ENCODE data around the gene KLHL42.
A peak's percentile ranks its signal among the peaks of the same experiment; 100 is the strongest.
"Not testable (repeated sequence)": the region's sequence is repeated elsewhere in the genome, so short reads cannot be mapped to it uniquely, and the experiment has no call there.

Gene KLHL42

DNA sequence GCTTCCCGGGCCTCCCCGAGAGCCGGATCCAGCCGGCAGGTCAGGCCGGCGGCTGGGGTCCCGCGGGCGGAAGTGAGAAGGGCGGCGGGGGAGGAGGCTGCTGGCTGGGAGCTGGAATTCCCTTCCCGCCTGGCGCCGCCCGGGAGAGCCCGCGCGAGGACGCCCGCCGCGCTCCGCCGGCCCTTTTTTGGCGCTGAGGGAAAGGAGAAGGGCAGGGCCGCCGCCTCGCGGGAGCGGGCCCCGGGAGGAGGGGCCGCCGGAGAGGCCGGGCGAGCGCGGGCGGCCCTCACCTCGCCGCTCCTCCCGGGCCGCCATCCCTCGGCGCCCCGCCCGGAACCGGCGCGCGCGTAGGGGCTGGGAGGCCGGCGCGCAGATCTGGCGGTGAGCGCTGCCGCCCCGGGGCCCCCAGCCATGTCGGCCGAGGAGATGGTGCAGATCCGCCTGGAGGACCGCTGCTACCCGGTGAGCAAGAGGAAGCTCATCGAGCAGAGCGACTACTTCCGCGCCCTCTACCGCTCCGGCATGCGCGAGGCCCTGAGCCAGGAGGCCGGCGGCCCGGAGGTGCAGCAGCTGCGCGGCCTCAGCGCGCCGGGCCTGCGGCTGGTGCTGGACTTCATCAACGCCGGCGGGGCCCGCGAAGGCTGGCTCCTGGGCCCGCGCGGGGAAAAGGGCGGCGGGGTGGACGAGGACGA, at the start of gene KLHL42, which contains the start of gene MANSC4:
KLHL42 (plus strand) TSS at position 314 of the 692 bp plus-strand sequence; CDS start at position 412, 98 bp downstream.
MANSC4 (minus strand) TSS at position 317 of the 692 bp plus-strand sequence. CDS start 8,960 bp downstream, outside the sequence.
- DNase-seq (ENCODE audit: low read depth), result peak; percentile 83

DNA sequence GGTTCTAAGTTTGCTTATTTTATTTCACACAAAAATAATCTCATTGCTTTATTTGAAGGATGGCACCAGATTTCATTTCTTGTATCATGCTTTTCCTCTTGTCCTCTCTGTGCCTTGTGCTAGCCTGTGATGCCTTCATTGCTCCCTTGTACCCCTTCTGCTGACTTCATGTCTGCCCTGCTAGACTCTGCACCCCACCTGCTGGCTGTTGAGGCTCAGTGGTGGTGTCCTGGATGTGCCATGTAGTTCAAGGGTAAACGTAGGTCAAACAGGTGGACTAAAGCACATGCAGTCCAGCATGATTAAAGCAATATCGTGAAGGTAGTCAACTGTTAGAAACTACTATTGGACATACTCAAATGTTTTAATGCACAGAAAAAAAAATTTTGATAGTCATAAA, 47.8 kb upstream of the KLHL42 start:
- peak; percentile 28 for DNase-seq (ENCODE audit: low read depth)

DNA sequence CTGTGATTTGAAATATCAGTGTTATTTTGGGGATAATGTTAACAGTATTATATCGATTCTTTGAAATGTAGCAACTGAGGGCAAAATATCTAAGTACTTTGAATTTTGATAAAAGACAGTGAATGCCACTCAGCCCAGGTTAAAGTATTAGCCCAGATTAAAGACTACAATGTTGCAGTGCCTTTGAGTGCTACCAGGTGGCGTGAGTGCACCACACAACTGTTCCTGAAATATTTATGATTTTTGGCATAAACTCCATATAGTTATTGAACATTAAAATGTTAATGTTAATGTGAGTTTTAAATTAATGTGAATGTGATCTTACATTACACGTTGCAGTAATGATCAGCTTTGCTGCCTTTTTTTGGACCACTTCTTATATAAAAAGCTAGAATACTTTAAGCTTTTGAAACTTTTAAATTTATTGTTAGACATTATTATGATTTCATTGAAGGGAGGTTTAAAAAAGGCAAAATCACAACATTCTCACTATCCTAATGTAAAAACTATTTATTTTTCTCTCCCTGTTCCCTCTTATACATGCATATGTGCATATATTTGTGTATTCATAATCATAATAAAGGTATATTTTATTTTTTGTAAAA, 46.9 kb upstream of the KLHL42 start:
- peak; percentile 60 for DNase-seq (ENCODE audit: low read depth)

DNA sequence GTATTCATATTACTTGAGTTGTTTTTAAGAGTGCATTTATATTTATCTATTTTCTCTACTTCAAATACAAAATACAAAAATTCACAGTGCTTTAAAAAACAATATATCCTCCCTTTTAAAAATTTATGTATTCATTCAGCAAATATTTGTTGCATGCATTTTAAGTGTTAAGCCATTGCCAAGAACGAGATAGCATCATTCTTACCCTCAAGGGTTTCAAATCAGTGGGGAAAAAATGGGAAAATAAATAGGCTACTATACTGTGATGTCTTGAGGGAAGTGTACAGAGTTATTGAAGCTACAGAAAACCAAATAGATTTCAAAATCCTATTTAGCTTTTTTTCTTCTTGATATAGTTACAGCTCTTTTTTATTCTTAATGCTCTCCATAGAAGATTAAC, 46.2 kb upstream of the KLHL42 start:
- DNase-seq (ENCODE audit: low read depth), result no peak

DNA sequence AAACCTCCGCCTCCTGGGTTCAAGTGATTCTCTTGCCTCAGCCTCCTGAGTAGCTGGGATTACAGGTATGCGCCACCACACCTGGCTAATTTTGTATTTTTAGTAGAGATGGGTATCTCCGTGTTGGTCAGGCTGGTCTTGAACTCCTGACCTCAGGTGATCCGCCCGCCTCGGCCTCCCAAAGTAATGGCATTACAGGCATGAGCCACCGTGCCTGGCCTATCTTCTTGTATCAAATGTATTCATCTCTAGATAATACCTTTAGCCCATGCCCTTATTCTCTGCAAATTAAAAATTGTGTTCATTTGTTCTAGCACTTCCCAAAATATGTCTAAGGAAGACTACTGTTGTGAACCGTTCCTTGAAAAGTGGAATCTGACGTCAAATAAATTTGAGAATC, 45.7 kb upstream of the KLHL42 start:
- DNase-seq (ENCODE audit: low read depth), result not testable (repeated sequence)

- DNase-seq (ENCODE audit: low read depth), result no peak
These were observed 36.4 kb upstream of the KLHL42 start for GRCh38 chr12:27743601-27744000.

GRCh38 chr12:27745734-27746133, 34.3 kb upstream of the KLHL42 start:
- DNase-seq (ENCODE audit: low read depth), result not testable (repeated sequence)

GRCh38 chr12:27747111-27747820, 32.8 kb upstream of the KLHL42 start:
- DNase-seq (ENCODE audit: low read depth), result peak; percentile 67

DNA sequence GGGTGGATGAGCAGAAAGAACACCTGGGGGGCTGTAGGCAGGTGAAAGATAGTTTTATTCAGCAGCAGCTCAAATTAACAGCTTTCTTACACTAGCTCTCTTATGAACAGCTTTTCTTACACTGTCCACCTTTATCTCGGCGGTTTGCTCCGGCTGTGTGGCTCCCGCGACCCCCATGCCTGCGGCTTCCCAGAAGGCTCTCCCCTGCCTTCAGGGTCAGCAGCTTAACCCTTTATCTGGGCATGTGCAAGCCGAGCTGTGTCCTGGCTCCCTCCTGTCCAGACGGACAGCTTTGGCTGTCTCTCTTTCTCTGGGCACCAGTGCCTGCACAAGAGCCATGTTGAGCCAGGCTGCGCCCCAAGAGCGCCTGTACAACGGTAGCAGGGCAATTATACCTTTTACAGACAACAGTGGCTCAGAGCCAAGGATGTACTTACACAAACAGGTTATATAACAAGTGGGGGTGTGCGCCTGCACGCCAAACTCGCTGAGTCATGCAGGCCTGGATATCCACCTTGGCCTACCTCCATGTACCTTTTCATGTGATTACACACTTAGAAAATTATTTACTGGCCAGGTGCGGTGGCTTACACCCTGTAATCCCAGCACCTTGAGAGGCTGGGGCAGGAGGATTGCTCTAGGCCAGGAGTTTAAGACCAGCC, 28.5 kb upstream of the KLHL42 start:
- DNase-seq (ENCODE audit: low read depth), result no peak

DNA sequence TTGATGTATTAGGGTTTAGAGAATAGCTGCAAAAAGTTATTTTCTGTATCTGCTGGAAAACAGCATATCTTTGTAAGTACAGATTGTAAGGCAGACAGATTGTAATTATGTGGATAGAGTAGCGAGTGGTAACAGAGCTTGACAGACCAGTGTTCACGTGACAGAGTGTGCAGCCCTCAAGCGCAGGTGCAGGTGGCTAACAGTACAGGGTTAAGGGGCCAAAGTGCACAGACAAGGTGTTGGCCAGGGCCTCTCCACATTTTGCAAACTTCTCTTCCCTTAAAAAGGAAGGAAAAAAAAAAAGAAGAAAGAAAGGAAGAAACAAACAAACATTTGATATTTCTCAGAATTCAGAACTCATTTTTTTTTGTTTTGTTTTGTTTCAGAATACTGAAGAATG, 25.2 kb upstream of the KLHL42 start:
- DNase-seq (ENCODE audit: low read depth), result no peak

- DNase-seq (ENCODE audit: low read depth), result no peak
These were observed 23.3 kb upstream of the KLHL42 start for GRCh38 chr12:27756670-27757195.

- DNase-seq (ENCODE audit: low read depth), result no peak
These were observed 17.3 kb upstream of the KLHL42 start for GRCh38 chr12:27762757-27763156.

- DNase-seq (ENCODE audit: low read depth), result no peak
These were observed 13.4 kb upstream of the KLHL42 start for GRCh38 chr12:27766587-27766986.

DNA sequence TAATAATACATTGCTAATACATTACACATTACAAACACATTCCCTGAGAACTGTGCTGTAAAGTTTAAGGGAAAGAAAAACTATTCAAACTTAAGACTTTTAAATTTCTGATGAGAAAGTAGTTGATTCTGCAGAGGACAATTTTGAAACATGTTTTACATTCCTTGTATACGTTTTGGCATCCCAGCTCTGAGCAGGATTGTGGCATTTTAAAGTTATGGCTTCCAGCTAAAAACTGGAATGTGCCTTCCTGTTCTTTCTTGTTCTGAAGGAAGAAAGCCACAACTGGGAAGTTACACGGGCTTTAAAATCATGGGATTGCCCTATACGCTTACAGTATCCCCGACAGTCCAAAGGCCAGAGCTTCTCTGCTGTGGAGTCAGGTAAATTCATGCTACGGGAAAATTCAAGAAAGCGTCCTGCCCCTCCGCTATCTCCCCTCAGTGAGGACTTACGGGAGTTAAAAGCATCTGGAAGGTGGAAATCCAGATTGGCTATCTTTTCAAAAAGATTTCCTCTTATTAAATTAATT, 10.8 kb upstream of the KLHL42 start:
- DNase-seq (ENCODE audit: low read depth), result no peak

- peak; percentile 31 for DNase-seq (ENCODE audit: low read depth)
These were observed 8.3 kb upstream of the KLHL42 start for GRCh38 chr12:27771481-27772327.

- peak; percentile 92 for DNase-seq (ENCODE audit: low read depth)
These were observed 7.5 kb upstream of the KLHL42 start for GRCh38 chr12:27772328-27773049.

DNA sequence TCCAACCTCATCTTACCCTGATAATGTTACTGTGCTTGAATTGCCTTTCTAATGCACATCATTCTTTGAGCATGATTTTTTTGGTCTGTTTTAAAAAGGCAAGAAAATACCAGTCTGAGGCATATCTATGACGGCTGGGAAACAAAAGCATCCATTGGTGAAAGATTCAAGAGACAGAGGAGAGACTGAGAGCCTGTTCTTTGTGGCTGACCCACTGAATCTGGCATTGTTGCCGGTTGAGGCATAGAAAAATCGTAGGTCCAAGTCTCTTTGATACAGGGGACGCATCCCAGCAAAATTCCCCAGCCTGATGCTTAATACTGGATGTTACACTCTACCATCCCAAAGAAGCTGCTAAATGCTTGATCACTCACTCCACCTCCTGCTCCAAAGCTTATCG, 2.9 kb upstream of the KLHL42 start:
- no peak for DNase-seq (ENCODE audit: low read depth)

DNA sequence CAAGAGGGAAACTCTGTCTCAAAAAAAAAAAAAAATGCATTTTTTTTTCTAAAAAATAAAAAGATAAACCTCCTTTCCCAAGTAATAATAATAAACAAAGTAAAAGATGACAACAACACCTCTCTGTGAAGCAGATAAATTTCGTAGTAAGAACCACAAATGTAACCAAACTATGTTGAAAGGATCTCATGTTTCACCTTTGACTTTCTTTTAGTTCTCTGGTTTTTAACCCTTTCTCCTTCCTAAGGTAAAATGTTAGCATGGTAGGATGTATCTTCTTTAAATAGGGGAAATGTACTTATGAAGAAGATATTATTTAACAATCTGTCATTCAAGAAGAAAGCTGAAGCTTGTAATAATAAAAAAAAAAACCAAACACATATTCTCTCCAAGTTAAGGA, 1.8 kb upstream of the KLHL42 start:
- DNase-seq (ENCODE audit: low read depth), result no peak

GRCh38 chr12:27779416-27779919, 565 bp upstream of the KLHL42 start:
- DNase-seq (ENCODE audit: low read depth), result peak; percentile 45
